NOMO-1 treated with dmso at 0.1 percent for 144 hours (cell line): Measurements from ENCODE around the gene ATXN1.
A peak's percentile ranks its signal among the peaks of the same experiment; 100 is the strongest.

Source experiments
- DNase-seq: peaks from one replicate; lab custom pipeline; 2025; ENCODE audit not compliant: unreplicated experiment; lab: John Stamatoyannopoulos, UW

The ATXN1 gene

GRCh38 chr6:16783952-16784565, 22.8 kb upstream of the ATXN1 start:
- DNase-seq: no peak

DNA sequence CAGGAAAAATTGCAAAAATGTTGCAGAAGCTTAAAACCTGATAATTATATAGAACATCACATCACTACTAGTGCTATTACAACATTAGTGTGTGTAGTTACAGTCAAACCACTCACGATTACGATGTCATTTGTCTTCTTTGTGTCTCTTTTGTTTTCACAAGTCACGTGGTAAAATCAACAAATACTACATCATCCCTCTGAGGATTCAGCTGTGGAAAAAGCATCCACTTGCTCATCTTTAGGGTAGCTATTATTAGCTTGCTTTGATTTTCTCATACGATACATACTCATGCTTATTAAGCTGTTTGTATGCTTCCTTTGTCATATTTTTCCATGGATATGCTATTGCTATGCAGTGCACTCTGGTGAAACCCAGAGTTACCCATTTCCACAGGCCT, 22.2 kb upstream of the ATXN1 start:
- no peak for DNase-seq

GRCh38 chr6:16782278-16782677, 21.0 kb upstream of the ATXN1 start:
- DNase-seq: no peak

DNA sequence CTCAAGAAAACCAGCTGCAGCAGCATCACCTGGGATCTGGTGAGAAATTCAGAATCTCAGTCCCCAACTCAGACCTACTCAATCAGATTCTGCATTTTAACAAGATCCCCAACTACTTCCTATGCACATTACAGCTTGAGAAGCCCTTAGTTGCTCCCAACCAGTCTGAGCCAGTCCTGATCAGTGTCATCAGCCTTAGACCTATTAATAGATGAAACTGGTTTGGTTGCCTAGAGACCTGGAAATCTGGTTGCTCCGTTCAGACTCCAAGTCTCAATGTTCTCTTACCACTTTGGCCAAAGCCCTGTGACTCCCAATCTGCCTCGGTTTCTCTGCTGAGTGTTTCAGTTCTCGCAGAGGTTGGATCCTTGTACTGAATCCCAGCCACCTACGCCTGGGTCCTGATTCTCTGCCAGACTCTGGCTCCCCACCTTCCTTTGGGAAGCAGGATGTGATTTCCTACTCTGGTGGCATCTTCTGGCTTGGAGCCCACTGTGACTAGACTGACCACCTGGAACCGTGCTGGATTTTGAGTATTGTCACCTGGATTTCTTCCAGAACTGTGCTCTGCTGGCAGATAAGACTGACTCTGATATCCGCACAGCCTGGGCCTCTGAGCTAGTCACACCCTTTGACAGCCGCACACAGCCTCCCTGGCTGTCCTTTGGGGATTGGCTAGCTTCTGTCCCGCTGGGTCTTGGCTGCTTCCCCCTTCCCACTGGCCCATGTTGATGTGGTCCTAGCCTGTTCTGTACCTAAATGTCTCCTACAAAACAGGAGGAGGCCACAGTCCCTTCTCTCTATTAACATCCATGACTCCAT, 20.3 kb upstream of the ATXN1 start:
- DNase-seq: no peak

- DNase-seq: no peak
These were observed 17.3 kb upstream of the ATXN1 start for GRCh38 chr6:16778521-16778920.

DNA sequence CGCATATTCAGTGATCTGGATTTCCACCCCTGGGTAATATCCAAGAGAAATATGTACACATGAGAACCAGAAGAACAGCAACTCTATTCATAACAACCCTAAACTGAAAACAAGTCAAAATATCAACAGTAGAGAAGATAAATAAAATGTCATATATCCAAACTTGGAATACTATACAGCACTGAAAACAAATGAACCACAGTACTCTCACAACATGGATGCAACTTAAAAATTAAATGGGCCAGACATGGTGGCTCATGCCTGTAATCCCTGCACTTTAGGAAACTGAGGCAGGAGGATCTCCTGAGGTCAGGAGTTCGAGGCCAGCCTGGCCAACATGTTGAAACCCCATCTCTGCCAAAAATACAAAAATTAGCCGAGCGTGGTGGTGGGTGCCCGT, 16.5 kb upstream of the ATXN1 start:
- no peak for DNase-seq

DNA sequence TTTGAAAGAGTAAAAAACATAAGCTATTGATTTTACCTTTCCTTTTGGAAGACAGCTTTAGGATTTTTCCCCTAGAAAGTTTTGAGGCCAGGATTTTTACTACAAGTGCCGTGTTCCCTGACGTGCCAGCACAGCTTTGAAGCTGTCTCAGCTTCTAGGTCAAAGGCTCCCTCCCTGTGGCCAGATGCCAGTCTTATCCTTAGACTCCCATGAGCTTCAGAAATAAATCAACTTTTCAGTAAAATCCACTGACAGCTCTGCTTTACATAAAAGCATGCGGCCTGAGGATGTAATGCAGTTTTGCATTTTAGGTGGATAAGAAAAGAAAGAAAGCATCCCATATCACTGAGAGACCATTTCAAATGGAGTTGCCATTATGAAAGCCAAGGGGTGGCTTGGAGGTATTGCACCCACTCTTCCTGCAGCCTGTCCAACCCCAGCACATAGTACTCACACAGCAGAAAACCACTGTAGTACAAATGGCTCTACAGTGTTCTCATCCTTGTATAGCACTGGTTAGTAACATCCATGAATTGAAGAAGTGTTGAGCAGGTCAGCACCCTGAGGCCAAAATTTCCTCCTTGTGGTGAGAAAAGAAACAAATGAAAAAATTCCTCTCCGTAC, 15.2 kb upstream of the ATXN1 start:
- DNase-seq: no peak

DNA sequence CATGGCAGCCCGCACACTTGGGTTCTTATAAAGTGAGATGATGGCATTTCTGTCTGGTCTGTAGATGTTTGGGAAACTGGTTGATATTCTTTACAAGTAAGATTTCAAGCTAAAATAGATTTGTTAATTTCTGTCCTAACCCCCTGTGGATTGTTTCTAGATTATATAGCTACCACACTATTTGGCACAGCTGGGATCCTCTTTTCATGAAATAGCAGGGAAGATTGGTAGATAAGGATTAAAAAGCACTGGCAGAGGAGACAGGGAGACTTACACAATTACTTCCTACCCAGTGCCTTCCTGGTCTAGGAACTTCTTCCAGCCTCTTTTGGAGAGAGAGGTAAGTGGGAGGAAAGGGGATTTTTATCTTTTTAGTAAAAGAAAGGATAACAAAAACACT, 13.2 kb upstream of the ATXN1 start:
- DNase-seq: no peak

DNA sequence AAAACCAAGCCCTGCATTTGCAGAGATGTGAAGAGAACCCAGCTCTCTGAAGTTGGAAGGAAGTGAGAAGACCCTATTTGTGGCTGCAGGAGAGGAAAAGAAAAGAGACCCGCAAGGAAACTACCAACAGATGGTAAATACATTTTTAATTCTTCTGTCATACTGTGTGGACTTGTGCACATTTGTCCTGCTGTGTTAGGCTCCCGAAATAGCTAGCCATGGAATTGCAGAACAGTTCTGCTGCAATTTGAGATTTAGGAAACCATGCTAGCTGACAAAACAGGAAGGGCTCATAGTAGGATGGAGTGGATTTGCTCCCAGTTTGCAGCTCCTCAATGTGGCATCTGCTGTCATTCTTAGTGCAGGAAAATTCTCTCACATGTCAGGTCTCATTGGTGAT, 12.1 kb upstream of the ATXN1 start:
- DNase-seq: no peak

DNA sequence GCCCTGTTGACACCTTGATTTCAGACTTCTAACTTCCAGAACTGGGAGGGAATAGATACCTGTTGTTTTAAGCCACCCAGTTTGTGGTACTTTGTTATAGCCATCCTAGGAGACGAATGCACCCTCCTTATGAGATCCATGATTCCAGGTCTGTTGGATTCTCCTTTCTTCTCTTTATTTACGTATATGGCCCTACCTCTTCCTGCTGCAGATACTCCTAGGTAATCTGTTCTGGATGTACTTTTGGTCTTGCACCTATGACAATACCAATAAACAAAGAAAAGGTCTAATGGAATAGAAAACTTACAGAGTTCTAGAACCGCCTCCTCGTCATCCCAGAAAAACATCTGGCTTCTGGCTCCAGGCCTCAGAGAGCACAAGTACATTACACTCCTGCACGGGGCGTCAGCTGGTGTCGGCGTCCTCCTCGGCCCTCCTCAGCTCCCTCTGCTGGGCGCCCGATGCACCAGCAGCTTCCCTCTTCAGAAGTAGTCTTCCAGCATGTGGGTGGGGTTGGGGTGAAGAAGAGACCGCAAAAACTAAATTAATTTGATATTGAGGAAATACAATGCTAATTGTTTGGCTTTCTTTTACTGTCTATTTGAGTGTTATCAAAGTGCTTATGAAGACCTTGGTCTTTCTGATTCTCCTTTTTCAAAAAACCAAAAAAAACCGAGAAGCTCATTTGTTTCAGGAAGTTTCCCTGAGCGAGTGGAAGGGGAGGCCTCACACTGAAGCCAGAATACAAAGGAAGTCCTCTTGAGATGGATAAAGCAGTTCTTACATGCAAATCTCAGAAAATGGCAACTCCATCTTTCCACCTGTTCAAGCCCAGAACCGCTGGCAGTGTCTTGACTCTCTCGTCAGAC, 9.7 kb upstream of the ATXN1 start:
- DNase-seq: peak; percentile 82

DNA sequence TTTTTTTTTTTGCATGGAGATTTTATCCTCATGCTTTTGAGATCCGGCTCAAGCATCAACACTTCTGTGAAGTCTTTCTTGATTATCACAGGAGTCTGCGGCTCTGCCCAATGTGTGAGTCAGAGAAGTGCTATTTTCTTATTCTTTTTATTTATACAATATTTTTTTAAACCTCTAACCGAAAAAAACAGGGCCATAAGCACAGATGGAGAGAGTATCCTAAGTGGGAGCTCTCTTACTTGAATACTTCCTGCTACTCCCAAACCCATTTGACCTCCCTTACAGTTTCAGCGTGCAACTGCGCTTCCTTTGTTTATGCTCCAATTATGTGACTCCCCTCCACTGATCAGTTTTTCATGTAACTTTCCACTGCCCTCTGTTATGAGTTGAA, 8.7 kb upstream of the ATXN1 start:
- DNase-seq: no peak

GRCh38 chr6:16769131-16769985, 8.1 kb upstream of the ATXN1 start:
- DNase-seq: peak; percentile 90

- no peak for DNase-seq
These were observed 7.2 kb upstream of the ATXN1 start for GRCh38 chr6:16768477-16768830.

DNA sequence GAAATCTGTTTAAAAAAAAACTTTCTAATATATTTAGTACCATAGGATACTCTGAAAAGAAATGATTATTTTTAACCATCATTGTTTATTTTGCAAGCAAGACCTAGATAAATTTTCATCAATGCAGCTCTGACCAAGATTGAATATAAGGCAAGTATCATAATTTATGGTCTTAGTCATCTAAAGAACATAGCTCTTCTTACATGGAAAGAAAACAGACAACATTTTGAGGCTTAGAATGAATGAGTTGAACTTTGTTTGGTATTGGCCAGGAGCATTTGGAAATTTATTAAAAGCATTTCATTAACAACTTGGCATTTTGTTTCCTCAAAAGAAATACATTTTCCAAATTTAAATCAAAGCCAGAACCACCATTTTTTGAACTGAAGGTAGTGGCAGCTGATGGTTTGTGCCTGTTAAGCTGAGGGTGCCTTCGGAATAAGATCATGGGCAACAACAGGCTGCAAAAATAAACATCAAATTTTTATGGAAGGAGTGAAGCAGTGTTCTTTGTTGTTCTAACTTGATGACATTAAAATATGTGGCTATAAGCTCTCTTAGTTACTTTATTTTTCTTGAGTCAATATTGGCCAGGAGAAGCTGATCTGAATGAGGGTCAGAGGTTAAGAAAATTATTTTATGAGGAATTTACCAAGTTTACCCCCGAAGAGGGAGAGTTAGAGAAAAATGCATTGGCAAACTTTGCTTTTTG, 6.7 kb upstream of the ATXN1 start:
- DNase-seq: no peak

- DNase-seq: no peak
These were observed 5.8 kb upstream of the ATXN1 start for GRCh38 chr6:16766836-16767745.

DNA sequence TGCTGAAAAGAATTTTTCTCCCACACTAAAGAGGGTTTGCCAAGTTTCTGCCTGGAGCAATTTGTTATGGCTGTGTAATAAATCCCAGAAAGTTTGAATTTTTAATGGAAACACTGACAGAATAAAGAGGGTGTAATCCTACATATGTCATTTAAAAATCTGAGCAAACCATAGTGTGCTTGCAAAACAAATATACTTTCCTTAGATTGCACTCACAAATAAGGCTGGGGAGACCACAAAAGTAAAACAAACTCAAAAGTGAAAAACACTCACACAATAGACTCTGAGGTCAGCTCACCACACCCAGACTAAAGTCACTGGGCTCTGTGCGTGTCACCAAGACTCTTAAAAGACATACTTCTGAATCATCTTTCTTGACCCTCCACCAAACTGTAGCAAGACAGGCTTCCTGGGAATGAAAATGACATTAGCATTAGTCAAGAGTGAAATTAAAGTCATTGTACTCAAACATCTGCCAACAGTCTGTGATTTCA, 4.8 kb upstream of the ATXN1 start:
- no peak for DNase-seq

DNA sequence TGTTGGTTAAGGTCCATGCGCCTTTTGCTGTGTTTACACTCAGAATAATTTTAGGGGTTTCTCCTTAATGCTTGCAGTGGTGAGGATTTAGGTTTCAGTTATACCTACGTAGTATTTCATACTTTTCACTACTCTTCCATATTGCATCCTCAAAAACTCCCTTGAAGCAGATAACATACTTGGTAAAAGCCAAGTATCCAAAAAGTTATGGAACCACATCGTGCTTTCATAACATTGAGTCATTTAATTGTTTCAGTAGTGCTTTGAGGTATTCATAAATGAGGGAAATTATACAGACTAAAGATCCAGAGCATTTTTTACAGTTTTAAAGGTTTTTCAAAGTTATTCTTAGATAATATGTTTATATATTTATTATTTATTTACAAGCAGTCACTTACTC, 4.0 kb upstream of the ATXN1 start:
- no peak for DNase-seq

DNA sequence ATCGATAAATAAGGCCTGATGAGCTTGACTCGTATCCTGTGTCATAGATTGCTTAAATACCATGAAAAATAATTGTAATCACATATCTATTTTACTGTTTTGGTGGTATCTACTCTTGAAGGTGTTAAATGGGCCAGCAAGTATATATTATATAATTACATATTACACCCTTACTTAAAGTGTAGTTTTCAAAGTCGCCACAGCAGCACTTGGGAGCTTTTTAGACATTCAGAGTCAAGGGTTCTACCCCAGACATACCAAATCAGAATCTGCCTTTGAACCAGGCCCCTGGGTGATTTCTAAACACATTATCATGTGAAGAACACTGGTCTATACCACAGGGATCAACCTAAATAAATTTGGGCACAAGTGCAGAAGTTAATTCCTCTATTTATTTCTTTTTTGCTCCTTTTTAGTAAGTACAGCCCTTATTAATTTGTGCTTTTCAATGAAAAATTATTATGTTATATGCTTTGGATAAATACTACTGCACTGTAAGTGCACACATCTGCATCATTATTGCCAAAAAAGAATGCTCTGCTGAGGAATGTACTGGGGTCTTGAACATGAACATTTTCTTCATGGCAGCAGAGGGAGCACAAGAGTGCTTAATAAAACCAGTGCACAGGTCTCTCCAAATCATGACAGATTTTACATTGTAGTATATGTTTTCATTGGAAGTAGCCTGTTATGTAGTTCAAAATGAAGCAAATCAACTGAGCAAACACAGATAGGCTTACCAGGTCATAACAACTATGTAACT, 3.1 kb upstream of the ATXN1 start:
- DNase-seq: no peak
